Left cardiac atrium (tissue), 2 donors: Measurements from ENCODE around the gene CAVIN4. TPM values are rescaled to one million over a fixed set of nuclear protein-coding genes. Genes with fewer than 3 reads are reported as not detected.

Experiments used
- total RNA-seq, 2 donors: library from RNA; stranded (reverse); fragmentation: NEBNext Ultra II Directional; extraction: Animal tissue kit (Norgen Biotek cat#: 25700); gene quantifications; one replicate each; pipeline ENCODE4 v1.2.1, GENCODE V29; 2021
- donor health status: DM: no; HTN: yes; CAD: no; lungs with severe emphysema.
- donor health status: DM: yes; HTN: yes; CAD: no.

The CAVIN4 gene
- total RNA-seq, 2 donors from 2014 or later, result 18.6 to 38.0 TPM

Other genes starting within 250 kb of the CAVIN4 start
- 10 to 100 TPM in 1 of 2 donors, 1 to 10 TPM in 1; 7.9 to 11.6 TPM for gene TEX10, start 225.1 kb upstream of the CAVIN4 start, total RNA-seq
- gene MSANTD3, start 150.9 kb upstream of the CAVIN4 start, total RNA-seq, result 10 to 100 TPM; 14.6 to 25.9 TPM
- gene TMEFF1, start 104.9 kb upstream of the CAVIN4 start, total RNA-seq, result under 1 TPM in 1 of 2 donors, not detected in 1; 0.35 TPM